GM23248 (cell line): Measurements from ENCODE around the gene RPS5. TPM values are rescaled to one million over a fixed set of nuclear protein-coding genes. Genes with fewer than 3 reads are reported as not detected.

Experiments
- DNase-seq: peaks from one replicate; pipeline ENCODE4 v3.0.0-alpha.2; 2015
- H2AFZ ChIP-seq: fragments of 200-600 bp; sonication (generic); 2 replicates; pipeline ENCODE4 v1.6.1; 2016; ENCODE audit warnings: antibody characterized with exemption
- H3F3A ChIP-seq: fragments of 200-600 bp; sonication (generic); 2 replicates; pipeline ENCODE4 v1.6.1; 2016; ENCODE audit warnings: mild to moderate bottlenecking, antibody characterized with exemption, mixed run types; ENCODE audit not compliant: insufficient read depth
- H3K27ac ChIP-seq: fragments of 200-600 bp; sonication (generic); 2 replicates; pipeline ENCODE4 v1.5.1; 2016; ENCODE audit warnings: mild to moderate bottlenecking
- H3K27me3 ChIP-seq: fragments of 200-600 bp; sonication (generic); replicated peaks from 2 replicates; pipeline ENCODE4 v1.6.1; 2016; ENCODE audit warnings: mild to moderate bottlenecking; ENCODE audit not compliant: insufficient read depth
- H3K36me3 ChIP-seq: fragments of 200-600 bp; sonication (generic); 2 replicates; pipeline ENCODE4 v1.6.1; 2016; ENCODE audit warnings: low read depth, mild to moderate bottlenecking
- H3K4me1 ChIP-seq: fragments of 200-600 bp; sonication (generic); 2 replicates; pipeline ENCODE4 v1.6.1; 2016; ENCODE audit warnings: mild to moderate bottlenecking; ENCODE audit not compliant: insufficient read depth
- H3K4me2 ChIP-seq: fragments of 200-600 bp; sonication (generic); one replicate; pipeline ENCODE4 v1.6.1; 2016; ENCODE audit warnings: mild to moderate bottlenecking; ENCODE audit not compliant: unreplicated experiment
- H3K4me3 ChIP-seq: fragments of 200-600 bp; sonication (generic); 2 replicates; pipeline ENCODE4 v1.5.1; 2016; ENCODE audit warnings: mild to moderate bottlenecking
- H3K79me2 ChIP-seq: fragments of 200-600 bp; sonication (generic); 2 replicates; pipeline ENCODE4 v1.6.1; 2016; ENCODE audit warnings: mild to moderate bottlenecking; ENCODE audit not compliant: insufficient read depth
- H3K9ac ChIP-seq: fragments of 200-600 bp; sonication (generic); 2 replicates; pipeline ENCODE4 v1.6.1; 2016; ENCODE audit warnings: mild to moderate bottlenecking
- H3K9me2 ChIP-seq: fragments of 200-600 bp; sonication (generic); 2 replicates; pipeline ENCODE4 v1.6.1; 2016; ENCODE audit warnings: mixed run types, mild to moderate bottlenecking, moderate library complexity; ENCODE audit not compliant: insufficient read depth
- H3K9me3 ChIP-seq: fragments of 200-600 bp; sonication (generic); one replicate; pipeline ENCODE4 v1.6.1; 2017; ENCODE audit warnings: low read depth
- H4K20me1 ChIP-seq: fragments of 200-600 bp; sonication (generic); 2 replicates; pipeline ENCODE4 v1.6.0; 2016; ENCODE audit not compliant: insufficient read depth
- EZH2 ChIP-seq: fragments of 200-600 bp; sonication (generic); IDR thresholded peaks from 2 replicates; pipeline ENCODE4 v1.6.1; 2018; ENCODE audit warnings: antibody characterized with exemption, mild to moderate bottlenecking; ENCODE audit not compliant: insufficient read depth, poor library complexity, severe bottlenecking
- EZH2phosphoT487 ChIP-seq: fragments of 200-600 bp; sonication (generic); IDR thresholded peaks from 2 replicates; pipeline ENCODE4 v1.6.1; 2018; ENCODE audit warnings: antibody characterized with exemption, moderate library complexity, mild to moderate bottlenecking, low read depth; ENCODE audit not compliant: insufficient read depth
- WGBS, 2 experiments: methylation state at CpG; one replicate each; pipeline ENCODE4 v1.1.6; 2015 to 2017; ENCODE audit warnings: low lambda C conversion rate in 2 of 2, low coverage in 1 of 2; ENCODE audit errors: missing lambda C conversion rate in 2 of 2; 5-methylcytosine and 5-hydroxymethylcytosine counted together
- in situ Hi-C: fragments of 300-500 bp; cut with MboI; formaldehyde crosslinking; loops from 2 replicates; pipeline ENCODE4 v1.15.0; 2020
- polyA plus RNA-seq: library from polyadenylated mRNA; unstranded; fragments of >200 nt; fragmentation: Nextera tagmentation; extraction: Ambion mirVana; gene quantifications from 2 replicates; pipeline ENCODE4 v1.2.1, GENCODE V29; 2016
- total RNA-seq: library from RNA; depleted of rRNA; stranded (reverse); fragments of >200 nt; shearing (Covaris generic); gene quantifications from 2 replicates; pipeline ENCODE4 v1.2.3, GENCODE V29; 2014

RPS5 gene
- total and polyA plus RNA-seq, 2 experiments from 2014 or later, result 561 to 1,366 TPM

DNA sequence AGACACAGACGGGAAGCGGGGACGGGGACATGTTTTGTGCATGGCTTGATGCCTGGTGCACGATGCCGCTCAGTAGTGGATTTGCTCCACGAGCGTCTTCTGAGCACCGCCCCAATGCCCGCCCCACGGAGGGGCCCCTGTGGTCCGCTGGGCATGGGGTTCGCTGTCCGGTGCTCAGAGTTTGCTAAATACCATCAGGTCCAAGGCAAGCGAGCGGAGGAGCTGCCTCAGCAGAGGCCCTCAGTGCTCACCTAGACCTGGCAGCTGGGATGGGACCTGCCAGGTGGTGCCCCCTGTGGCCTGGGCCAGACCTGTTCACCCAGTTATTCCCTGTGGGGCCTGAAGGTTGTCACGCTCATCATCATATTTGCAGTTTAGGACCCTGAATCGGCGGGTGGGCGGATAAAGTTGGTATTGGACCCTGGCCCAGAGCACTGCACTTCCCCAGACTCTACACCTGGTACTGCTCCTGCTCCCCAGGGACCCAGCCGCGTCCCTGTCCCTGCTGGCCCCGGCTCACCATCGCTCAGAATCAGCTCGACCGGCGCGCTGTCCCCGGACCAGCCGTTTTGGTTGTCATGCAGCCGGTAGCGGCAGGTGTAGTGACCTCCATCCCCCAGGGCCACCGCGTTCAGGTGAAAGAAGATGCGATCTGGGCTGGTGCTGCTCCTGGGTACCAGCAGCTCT, 36.1 kb upstream of the RPS5 start:
- Histone ChIP-seq H3K4me1 (no peaks in the 10 kb centered on the region; the same call in 1 of the 2 replicates), H3K4me3 (no peak overlapping the region), H3K27me3 (no peaks in the 10 kb centered on the region), H3K36me3 (no peaks in the 10 kb centered on the region), H2AFZ (no peak overlapping the region), H3F3A (peaks cover 10% of the 10 kb centered on the region; the same call in 1 of the 2 replicates), H3K9ac (no peak overlapping the region), H3K9me3 (no peaks in the 10 kb centered on the region), H3K27ac (no peak overlapping the region), H4K20me1 (no peaks in the 10 kb centered on the region), H3K79me2 (peaks cover 31% of the 10 kb centered on the region), H3K9me2 (no peaks in the 10 kb centered on the region), H3K4me2 (no peak overlapping the region)
- 82 to 86% methylated on average over 34 of the region's 34 CpGs for WGBS, 2 experiments
- DNase-seq, result no peak
- TF ChIP-seq EZH2phosphoT487 (no peak), EZH2 (no peak)
- in situ Hi-C loops, result no loop called here

GRCh38 chr19:58351558-58351878, 35.6 kb upstream of the RPS5 start:
- Histone ChIP-seq H3K9ac (no peak overlapping the region), H3K27ac (no peak overlapping the region), H3K79me2 (peaks cover 29% of the 10 kb centered on the region), H3K36me3 (no peaks in the 10 kb centered on the region), H3K9me2 (no peaks in the 10 kb centered on the region), H3F3A (peaks cover 9% of the 10 kb centered on the region; the same call in 1 of the 2 replicates), H3K4me2 (no peak overlapping the region), H3K4me1 (no peaks in the 10 kb centered on the region; the same call in 1 of the 2 replicates), H3K27me3 (no peaks in the 10 kb centered on the region), H3K4me3 (no peak overlapping the region), H4K20me1 (no peaks in the 10 kb centered on the region), H2AFZ (no peak overlapping the region), H3K9me3 (no peaks in the 10 kb centered on the region)
- no peak for DNase-seq
- in situ Hi-C loops, result no loop called here
- WGBS, 2 experiments, result 74 to 78% methylated on average over 9 of the region's 9 CpGs
- TF ChIP-seq EZH2, result no peak
- no peak for TF ChIP-seq EZH2phosphoT487

- Histone ChIP-seq H3K79me2 (peaks cover 23% of the 10 kb centered on the region), H3K9me2 (no peaks in the 10 kb centered on the region), H3K4me2 (no peak overlapping the region), H3K4me3 (no peak overlapping the region), H3K27me3 (no peaks in the 10 kb centered on the region), H3K4me1 (no peaks in the 10 kb centered on the region; the same call in 1 of the 2 replicates), H4K20me1 (no peaks in the 10 kb centered on the region), H3K9ac (no peak overlapping the region), H2AFZ (no peak overlapping the region), H3K9me3 (no peaks in the 10 kb centered on the region), H3K36me3 (no peaks in the 10 kb centered on the region), H3F3A (peaks cover 9% of the 10 kb centered on the region; the same call in 1 of the 2 replicates), H3K27ac (no peak overlapping the region)
- WGBS, 2 experiments, result 60 to 64% methylated on average over 20 to 23 of the region's 23 CpGs
- TF ChIP-seq EZH2phosphoT487 (no peak), EZH2 (no peak)
- in situ Hi-C loops, result no loop called here
- DNase-seq, result no peak
Observed at GRCh38 chr19:58351990-58352755, 34.9 kb upstream of the RPS5 start.

DNA sequence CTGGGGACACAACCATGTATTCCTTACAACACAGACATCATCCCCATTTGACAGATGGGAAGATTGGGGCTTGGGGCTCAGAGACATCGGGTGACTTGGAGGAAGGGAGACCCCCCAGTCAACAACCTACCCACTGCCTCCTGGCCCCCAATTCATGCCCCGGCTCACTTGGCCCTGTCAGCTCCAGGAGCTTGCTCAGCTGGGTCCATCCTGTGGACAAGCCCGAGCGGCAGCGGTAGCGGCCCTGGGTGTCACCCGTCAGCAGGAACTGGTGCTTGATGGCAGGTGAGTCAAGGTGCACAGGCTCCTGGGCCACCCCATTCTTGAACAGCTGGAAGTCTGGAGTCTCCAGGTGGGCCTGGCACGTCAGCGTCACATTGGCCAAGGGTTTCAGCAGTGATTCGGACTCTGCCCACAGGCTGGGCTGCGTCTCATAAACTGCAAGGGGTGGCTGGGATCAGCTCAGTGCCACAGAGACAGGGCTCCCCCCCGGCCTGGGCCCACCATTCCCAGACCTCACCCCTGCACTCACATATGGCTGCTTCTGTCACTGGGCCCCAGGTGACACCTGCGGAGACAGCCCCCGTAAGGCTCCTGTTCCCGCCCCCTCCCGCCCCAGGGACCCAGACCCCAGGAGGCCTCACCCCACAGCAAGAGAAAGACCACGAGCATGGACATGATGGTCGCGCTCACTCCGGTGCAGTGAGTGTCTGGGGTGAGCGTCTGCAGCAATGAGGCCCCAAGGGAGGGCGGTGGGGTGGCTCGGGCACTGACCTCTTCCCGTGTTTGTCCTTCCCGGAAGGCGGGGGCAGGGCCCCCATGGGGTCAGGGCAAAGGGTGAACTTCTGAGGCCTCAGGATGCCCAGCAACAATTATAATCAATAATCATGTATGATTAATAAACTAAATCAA, 34.1 kb upstream of the RPS5 start, which contains the start of gene A1BG:
A1BG (minus strand) TSS at position 733 of the 912 bp plus-strand sequence; CDS start at position 678, 55 bp downstream.
- no peaks in the 10 kb centered on the region; the same call in 1 of the 2 replicates for H3K4me1 ChIP-seq
- no peak within 1 kb of the TSS for H3K4me3 ChIP-seq
- peaks cover 9% of the 10 kb centered on the region; the same call in 1 of the 2 replicates for H3F3A ChIP-seq
- 81 to 83% methylated on average over 22 to 26 of the region's 26 CpGs for WGBS, 2 experiments
- no peak within 1 kb of the TSS for H3K9ac ChIP-seq
- no peaks in the 10 kb centered on the region for H4K20me1 ChIP-seq
- H3K27ac ChIP-seq, result no peak within 1 kb of the TSS
- TF ChIP-seq EZH2phosphoT487 (no peak), EZH2 (no peak)
- no peak for DNase-seq
- no peaks in the 10 kb centered on the region for H3K9me2 ChIP-seq
- no peak within 1 kb of the TSS for H3K4me2 ChIP-seq
- H2AFZ ChIP-seq, result no peak within 1 kb of the TSS
- peaks cover 21% of the 10 kb centered on the region for H3K79me2 ChIP-seq
- no peaks in the 10 kb centered on the region for H3K36me3 ChIP-seq
- no peaks in the 10 kb centered on the region for H3K9me3 ChIP-seq
- in situ Hi-C loops, result no loop called here
- no peaks in the 10 kb centered on the region for H3K27me3 ChIP-seq
